Body of pancreas (tissue), 4 donors: ENCODE measurements around the gene KIF23. TPM values are rescaled to one million over a fixed set of nuclear protein-coding genes. Genes with fewer than 3 reads are reported as not detected.

Experiments used
- ATAC-seq: fragments of 150-250 bp; one replicate; pipeline ENCODE4 v1.9.1; 2016
- DNase-seq, 4 donors: peaks; one replicate each; pipeline ENCODE4 v3.0.0-alpha.2; 2019
- H3K27ac ChIP-seq, 4 donors: fragments of 200-600 bp; sonication (generic); 1 replicate in 3 of 4; 2 replicates in 1 of 4; pipeline versions ENCODE4 v1.5.1 to v1.6.1; 2016 to 2019; ENCODE audit warnings: mild to moderate bottlenecking in 1 of 4, mixed read lengths in 1 of 4, moderate library complexity in 1 of 4
- H3K27me3 ChIP-seq, 2 donors: fragments of 200-600 bp; sonication (generic); one replicate each; pipeline ENCODE4 v1.6.0; 2016; ENCODE audit warnings: mild to moderate bottlenecking in 1 of 2
- H3K36me3 ChIP-seq, 2 donors: fragments of 200-600 bp; sonication (generic); replicated peaks in 1 of 2; 2 replicates each; pipeline ENCODE4 v1.5.1; 2016; ENCODE audit warnings: low read depth in 2 of 2; ENCODE audit not compliant: insufficient read depth in 1 of 2
- H3K4me1 ChIP-seq: fragments of 200-600 bp; sonication (generic); one replicate; pipeline ENCODE4 v1.6.0; 2016
- H3K4me3 ChIP-seq, 2 donors: fragments of 200-600 bp; sonication (generic); 1 replicate in 1 of 2; 2 replicates in 1 of 2; pipeline ENCODE4 v1.5.1; 2016 to 2019
- H3K9me3 ChIP-seq, 3 donors: fragments of 200-600 bp; sonication (generic); 1 replicate in 2 of 3; 2 replicates in 1 of 3; pipeline ENCODE4 v1.5.1; 2016
- POLR2A ChIP-seq, 3 donors: fragments of 450-650 bp; IDR thresholded peaks; one replicate each; pipeline ENCODE4 v1.6.1; 2016; ENCODE audit warnings: antibody characterized with exemption in 3 of 3, mild to moderate bottlenecking in 2 of 3
- WGBS, 2 donors: methylation state at CpG; one replicate each; pipeline ENCODE4 v1.1.5; 2017; 5-methylcytosine and 5-hydroxymethylcytosine counted together
- intact Hi-C: fragments of 100-400 bp; cut with DNase I; formaldehyde crosslinking; loops from one replicate; pipeline ENCODE4 v1.15.1; 2023
- total RNA-seq, 2 donors: library from RNA; depleted of rRNA; stranded (reverse); fragments of >200 nt; gene quantifications; one replicate each; pipeline ENCODE4 v1.1.0, GENCODE V29; 2016
- TF ChIP-seq, protein P1 (sequence below), 7 experiments: fragments of 450-650 bp in 4 of 7; fragments of 200-600 bp in 3 of 7; sonication (generic) in 3 of 7; IDR thresholded peaks; one replicate each; pipeline ENCODE4 v1.5.1; 2016 to 2019; ENCODE audit warnings: antibody characterized with exemption in 7 of 7

Gene KIF23
- total RNA-seq, 2 donors from 2014 or later, result 0.99 to 2.9 TPM

- ATAC-seq (no peak), DNase-seq (no peak)
- no peaks in the 10 kb centered on the region for H3K27me3 ChIP-seq
- no peak overlapping the region for H3K4me3 ChIP-seq
- no peak for TF ChIP-seq POLR2A (IDR thresholded peaks at IDR 0.05)
- no peaks in the 10 kb centered on the region for H3K36me3 ChIP-seq
- no peaks in the 10 kb centered on the region for H3K9me3 ChIP-seq
- peaks cover 9% of the 10 kb centered on the region for H3K4me1 ChIP-seq
- H3K27ac ChIP-seq, result no peak overlapping the region
- 86 to 88% methylated on average over 11 to 12 of the region's 12 CpGs for WGBS, 2 donors
- intact Hi-C loops, result no loop called here
These were observed 29.2 kb upstream of the KIF23 start for GRCh38 chr15:69384626-69385598.

GRCh38 chr15:69385831-69386230, 28.3 kb upstream of the KIF23 start:
- intact Hi-C loops, result no loop called here
- H3K36me3 ChIP-seq, result no peaks in the 10 kb centered on the region
- peaks cover 11% of the 10 kb centered on the region for H3K4me1 ChIP-seq
- no peak for ATAC-seq
- H3K27me3 ChIP-seq, result no peaks in the 10 kb centered on the region
- TF ChIP-seq POLR2A (IDR thresholded peaks at IDR 0.05), result no peak
- TF ChIP-seq, protein P1, sequence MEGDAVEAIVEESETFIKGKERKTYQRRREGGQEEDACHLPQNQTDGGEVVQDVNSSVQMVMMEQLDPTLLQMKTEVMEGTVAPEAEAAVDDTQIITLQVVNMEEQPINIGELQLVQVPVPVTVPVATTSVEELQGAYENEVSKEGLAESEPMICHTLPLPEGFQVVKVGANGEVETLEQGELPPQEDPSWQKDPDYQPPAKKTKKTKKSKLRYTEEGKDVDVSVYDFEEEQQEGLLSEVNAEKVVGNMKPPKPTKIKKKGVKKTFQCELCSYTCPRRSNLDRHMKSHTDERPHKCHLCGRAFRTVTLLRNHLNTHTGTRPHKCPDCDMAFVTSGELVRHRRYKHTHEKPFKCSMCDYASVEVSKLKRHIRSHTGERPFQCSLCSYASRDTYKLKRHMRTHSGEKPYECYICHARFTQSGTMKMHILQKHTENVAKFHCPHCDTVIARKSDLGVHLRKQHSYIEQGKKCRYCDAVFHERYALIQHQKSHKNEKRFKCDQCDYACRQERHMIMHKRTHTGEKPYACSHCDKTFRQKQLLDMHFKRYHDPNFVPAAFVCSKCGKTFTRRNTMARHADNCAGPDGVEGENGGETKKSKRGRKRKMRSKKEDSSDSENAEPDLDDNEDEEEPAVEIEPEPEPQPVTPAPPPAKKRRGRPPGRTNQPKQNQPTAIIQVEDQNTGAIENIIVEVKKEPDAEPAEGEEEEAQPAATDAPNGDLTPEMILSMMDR (IDR thresholded peaks at IDR 0.05), result no peak
- no peak for DNase-seq
- H3K4me3 ChIP-seq, result no peak overlapping the region
- WGBS, 2 donors, result 89 to 99% methylated on average over 2 of the region's 2 CpGs
- H3K27ac ChIP-seq, result no peak overlapping the region
- no peaks in the 10 kb centered on the region for H3K9me3 ChIP-seq

DNA sequence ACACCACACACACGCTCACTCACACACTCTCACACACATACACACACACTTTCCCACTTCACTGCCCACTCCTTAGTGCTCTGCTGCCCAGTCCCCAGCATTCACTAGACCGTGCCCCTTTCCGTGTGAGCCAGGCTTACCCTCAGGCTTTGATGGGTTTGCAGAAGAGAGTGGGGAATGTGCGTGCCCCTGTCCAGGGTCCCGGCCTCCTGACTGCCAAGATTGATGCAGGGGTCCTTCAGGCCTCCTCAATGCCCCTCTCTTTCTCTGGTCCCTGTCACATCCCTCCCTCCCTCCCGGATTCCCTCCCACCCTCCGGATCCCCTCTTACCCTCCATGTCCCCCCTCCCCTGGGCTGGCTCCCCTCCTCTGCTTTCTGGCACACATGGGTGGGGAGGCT, 27.9 kb upstream of the KIF23 start:
- H3K27ac ChIP-seq, result no peak overlapping the region
- 87 to 88% methylated on average over 5 to 7 of the region's 7 CpGs for WGBS, 2 donors
- DNase-seq (no peak), ATAC-seq (no peak)
- no peak for TF ChIP-seq POLR2A (IDR thresholded peaks at IDR 0.05)
- intact Hi-C loops, result no loop called here
- H3K27me3 ChIP-seq, result no peaks in the 10 kb centered on the region
- no peaks in the 10 kb centered on the region for H3K36me3 ChIP-seq
- H3K4me3 ChIP-seq, result no peak overlapping the region
- peaks cover 16% of the 10 kb centered on the region for H3K4me1 ChIP-seq
- H3K9me3 ChIP-seq, result no peaks in the 10 kb centered on the region

DNA sequence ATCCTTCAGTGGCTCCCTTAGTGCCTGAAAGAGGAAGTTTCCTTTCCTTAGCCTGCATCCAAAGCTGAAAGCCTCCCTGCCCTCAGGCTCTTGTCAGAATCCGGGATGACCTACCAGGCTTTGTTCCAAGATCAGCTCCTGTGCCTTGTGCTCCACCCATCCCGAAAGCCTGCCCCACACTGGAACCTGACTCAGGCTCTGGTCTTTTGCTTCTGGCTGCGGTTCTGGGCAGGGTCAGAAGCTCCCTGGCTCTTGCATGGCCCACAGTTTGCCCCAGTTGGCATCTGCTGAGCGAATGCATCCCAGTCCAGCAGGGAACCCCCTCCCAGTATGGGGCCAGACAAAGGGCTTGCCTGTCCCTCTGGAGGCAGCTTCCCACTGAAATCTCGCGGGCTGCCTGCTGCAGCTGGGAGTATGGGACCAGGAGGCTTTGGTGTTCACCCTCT, 25.9 kb upstream of the KIF23 start:
- WGBS, 2 donors, result 61 to 82% methylated on average over 3 to 6 of the region's 6 CpGs
- intact Hi-C loops, result no loop called here
- H3K9me3 ChIP-seq, result no peaks in the 10 kb centered on the region
- TF ChIP-seq, protein P1 (IDR thresholded peaks at IDR 0.05), result no peak
- TF ChIP-seq POLR2A (IDR thresholded peaks at IDR 0.05), result no peak
- no peaks in the 10 kb centered on the region for H3K36me3 ChIP-seq
- no peak overlapping the region for H3K27ac ChIP-seq
- no peak for ATAC-seq
- no peak overlapping the region for H3K4me3 ChIP-seq
- no peaks in the 10 kb centered on the region for H3K27me3 ChIP-seq
- DNase-seq, result no peak
- H3K4me1 ChIP-seq, result peaks cover 19% of the 10 kb centered on the region

- Histone ChIP-seq H3K4me1 (peaks cover 20% of the 10 kb centered on the region), H3K4me3 (no peak overlapping the region), H3K9me3 (no peaks in the 10 kb centered on the region), H3K36me3 (no peaks in the 10 kb centered on the region), H3K27me3 (no peaks in the 10 kb centered on the region), H3K27ac (peak overlapping the region in 1 of 4 donors; percentile 24)
- intact Hi-C loops, result no loop called here
- TF ChIP-seq, protein P1 (IDR thresholded peaks at IDR 0.05), result no peak
- TF ChIP-seq POLR2A (IDR thresholded peaks at IDR 0.05), result no peak
- DNase-seq, result peak; percentile 58 to 83 (median 71)
- peak; percentile 54 for ATAC-seq
- 37 to 43% methylated on average over 7 of the region's 7 CpGs for WGBS, 2 donors
These were observed 24.7 kb upstream of the KIF23 start for GRCh38 chr15:69389426-69389825.
